Middle frontal gyrus (tissue), 1 donor: ENCODE measurements around the gene BRI3.

ENCODE experiments used
- DNase-seq: peaks from one replicate; pipeline ENCODE4 v3.0.0-alpha.2; 2015; ENCODE audit warnings: low spot score; ENCODE audit errors: extremely low spot score

Gene BRI3

GRCh38 chr7:98286701-98287485 lies 5.4 kb downstream of the BRI3 start:
- DNase-seq = no peak

DNA sequence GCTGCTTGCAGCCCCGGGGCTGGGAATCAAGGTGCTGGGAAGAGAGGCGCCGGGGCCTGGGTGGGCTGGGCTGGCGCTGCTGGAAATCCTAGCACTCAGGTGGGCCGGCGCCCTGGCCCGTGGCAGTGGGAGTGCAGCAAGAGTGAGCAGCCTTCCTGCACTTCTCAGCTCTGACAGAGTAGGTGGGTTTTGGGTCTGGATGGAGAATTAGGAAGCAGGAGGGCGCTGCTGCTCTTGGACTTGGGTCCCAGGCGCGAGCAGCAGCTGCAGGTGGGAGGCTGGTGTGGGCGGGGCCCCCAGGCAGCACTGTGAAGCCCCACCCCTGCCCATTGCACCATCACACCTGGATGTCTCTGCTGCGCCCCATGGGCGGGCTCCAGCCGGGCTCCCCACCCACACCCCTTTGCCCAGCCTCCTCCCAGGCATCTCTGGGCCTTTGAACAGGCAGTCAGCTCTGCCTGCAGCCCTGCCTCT lies 6.0 kb downstream of the BRI3 start:
- no peak for DNase-seq

DNA sequence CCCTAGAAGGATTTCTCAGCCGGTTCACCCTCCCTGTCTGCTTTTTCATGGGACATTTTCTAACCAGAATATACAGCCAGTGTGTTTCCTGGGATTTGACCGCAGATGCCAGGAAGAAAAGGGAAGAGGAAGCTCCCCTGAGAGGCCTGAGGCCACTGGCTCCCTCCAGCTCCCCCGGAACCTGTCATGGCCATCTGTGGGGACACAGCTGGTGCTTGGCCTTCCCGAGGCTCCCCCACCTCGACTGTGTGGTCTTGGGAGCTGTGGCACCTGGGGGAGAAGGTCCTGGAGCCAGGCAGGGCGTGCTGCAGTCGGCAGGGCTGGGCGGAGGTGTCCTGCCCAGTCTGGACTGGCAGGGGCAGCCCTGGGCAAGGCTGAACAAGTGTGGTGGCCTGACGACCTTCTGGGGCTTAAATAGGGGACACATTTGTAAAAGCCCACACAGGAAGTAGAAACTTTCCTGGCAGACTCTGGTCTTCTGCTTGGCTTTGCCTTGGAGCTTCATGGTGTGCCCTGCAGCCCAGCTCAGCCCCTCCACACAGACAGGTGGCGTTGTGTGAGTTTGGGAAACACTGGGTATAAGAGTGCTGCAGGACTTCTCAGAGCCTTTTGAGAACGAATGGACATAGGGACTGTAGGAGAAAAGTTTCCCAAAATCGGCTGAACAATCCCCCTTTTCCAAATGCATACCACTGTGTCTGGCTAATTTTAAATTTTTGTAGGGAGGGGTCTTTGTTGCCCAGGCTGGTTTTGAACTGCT lies 6.8 kb downstream of the BRI3 start:
- DNase-seq = no peak

DNA sequence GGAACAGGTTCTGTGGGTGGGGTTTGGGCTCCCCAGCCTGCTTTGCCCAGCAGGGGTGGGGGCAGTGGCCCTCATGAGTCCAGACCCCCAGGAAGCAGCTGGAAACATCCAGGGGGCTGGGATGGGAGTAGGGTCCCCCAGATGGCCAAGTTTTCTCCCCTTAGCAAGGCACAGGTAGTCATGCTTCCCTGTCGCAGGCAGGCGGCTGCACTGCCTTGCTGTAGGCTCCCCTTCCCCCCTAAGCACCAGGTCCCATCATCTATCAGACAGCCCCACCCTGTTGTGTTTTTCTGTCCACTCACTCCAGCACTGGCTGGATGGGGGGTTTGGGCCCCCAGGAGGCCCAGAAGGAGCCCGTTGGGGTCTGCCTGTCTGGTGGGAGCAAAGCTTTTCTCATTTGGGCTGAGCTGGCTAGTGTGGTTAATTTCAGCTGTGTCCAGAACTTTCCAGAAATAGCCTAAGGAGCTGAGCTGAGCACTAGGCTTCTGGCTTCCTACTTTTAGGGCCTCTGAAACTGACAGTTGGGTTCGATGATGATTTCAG lies 7.9 kb downstream of the BRI3 start:
- DNase-seq = no peak

DNA sequence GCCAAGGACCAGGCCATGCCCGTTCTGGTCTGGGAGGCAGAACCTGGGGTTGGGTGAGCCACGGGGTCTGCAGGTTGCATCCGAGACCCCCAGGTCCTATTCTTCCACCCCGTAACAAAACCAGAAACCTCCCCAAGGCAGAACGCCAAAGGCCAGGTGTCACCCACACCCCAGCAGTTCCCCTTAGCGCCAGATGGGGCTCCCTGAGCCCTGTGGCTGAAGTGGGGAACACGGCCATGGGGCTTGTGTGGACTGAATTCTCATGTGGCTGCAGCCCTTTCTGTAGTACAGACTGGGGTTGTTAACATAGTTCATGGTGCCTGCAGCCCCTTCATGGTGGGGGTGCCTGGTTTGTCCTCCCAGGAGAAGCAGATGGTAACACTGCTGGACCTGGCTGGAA lies 10.2 kb downstream of the BRI3 start:
- no peak for DNase-seq

DNA sequence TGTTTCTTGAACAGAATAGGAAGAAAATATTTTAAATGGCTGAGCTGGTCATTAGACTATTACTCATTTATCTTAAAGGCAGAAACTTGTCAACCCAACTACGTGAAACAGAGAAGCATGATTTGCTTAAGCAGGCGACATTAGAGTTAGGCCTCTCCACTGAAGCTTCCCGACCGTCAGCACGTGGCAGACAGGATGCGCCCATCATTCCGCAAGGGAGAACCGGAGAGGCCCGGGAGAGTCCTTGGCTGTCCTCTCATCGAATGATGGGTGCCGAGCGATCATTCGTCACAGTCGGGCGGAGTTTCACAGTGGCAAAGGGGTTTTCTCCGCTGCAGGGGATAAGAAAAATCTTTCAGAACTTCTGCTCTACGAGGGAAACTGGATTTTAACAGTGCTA lies 11.8 kb downstream of the BRI3 start:
- DNase-seq = no peak

GRCh38 chr7:98293746-98294145 lies 12.3 kb downstream of the BRI3 start:
- no peak for DNase-seq

- DNase-seq = no peak
These were observed 12.8 kb downstream of the BRI3 start for GRCh38 chr7:98294326-98294725.

DNA sequence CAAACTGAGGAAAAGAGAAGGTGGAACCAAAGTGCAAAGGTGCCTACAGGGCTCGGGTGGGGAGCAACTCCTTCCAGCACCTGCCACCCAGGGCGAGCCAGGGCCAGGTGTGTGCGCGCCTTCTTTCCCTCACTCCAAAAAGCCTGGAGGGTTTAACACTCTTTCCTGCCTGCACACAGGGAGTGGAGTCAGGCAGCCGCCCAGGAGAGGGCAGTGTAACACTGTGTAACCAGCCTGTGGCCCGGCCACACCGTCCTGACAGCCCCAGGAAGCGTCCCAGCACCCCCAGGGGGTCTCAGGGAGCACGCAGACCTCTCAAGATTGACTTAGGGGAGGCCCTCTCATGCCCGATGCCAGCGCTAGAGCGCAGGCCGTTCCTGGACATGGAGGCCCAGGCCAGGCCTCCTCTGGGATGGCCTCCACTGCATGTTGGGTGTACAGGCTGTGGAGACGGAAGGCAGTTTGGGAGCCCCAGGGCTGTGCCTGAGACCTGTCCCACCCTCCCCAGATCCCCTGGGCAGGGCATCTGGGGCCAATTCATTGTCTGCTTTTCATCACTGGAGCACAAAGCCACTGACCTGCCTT lies 13.4 kb downstream of the BRI3 start:
- no peak for DNase-seq

GRCh38 chr7:98295467-98296192 lies 14.1 kb downstream of the BRI3 start:
- DNase-seq = no peak

DNA sequence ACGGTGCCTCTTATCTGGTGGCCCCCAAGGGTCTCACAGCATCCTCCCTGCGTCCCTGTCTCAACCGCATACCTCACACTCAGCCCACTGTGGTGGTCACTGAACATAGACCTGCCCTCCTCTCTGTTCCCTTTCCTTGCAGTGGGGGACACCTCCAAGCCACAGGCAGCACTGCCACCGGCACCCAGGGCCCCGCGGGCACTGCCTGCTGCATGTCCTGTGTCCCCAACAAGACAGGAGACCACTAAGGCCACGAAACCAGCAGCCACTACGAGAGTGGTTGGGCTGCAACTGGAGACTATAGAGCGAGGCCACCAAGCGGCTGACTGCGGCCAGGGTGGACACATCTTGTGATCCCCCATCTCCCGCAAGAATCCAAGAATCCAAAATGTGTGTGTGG lies 15.3 kb downstream of the BRI3 start:
- DNase-seq = no peak

GRCh38 chr7:98297626-98298286 lies 16.3 kb downstream of the BRI3 start:
- no peak for DNase-seq

GRCh38 chr7:98300595-98301372 lies 19.3 kb downstream of the BRI3 start:
- DNase-seq = no peak

DNA sequence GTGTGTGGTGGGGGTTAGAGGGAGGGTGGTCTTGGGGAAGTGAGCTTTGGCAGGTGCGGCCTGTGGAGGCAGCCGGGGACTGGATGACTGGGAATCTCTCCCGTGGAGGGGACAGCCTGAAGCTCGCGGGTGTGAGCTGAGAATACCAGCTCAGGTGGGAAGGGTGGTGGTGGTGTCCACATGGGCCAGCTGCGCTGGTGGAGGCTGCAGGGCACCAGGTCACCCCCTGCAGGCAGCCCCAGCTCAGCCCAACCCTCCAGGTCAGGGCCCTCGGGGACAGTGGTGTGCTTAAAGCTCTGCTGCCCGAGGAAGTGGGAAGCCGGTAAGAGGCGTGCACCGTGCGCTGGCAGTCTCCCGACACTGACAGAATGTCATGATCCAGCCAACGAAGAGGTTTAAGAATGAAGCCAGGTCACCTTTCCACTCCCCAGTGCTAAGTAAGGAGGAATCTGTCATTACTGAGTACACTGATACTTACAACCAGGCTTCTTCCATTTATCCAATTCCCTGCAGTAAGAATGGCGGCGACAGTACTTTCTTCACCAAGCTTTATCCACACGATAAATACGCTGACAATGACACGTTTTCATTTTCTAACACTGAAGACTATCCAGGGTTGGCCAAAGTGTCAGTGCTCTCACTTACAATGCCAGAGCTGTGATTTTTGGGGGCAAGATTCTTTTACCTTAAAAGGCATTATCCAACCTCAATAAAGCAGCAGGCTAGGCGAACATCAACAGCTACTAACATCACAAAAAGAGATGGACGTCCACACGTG lies 20.4 kb downstream of the BRI3 start:
- no peak for DNase-seq

DNA sequence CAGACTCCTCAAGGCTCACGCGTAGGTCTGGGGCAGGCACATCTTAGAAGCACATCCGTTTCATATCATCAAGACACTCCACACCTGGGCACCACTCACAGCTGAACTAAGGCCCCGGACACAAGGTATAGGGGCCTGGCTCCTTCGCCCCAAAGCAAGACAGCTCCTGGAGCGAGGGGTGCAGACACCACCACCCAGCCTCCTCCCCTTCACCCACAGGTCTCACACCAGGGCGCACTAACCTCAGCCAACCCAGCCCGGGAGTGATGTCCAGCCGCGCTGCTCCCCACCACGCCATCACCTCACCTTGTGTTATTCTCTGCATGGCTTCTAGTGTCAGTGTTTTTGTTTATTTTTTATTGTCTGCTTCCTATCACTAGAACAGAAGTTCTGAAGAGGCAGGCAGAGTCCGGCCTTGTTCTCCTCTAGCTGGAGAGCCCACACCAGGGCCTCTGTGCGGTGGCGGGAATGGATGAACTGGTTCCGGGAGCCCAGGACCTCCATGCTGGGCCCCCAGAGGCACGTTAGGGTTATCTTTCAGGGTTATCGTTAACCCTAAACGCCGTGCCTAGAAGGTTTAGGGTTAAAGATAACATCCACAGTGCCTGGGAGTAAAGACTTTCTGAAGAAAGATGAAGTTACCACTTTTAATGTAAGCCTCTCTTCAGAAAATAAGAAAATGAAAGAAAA lies 21.8 kb downstream of the BRI3 start:
- no peak for DNase-seq

DNA sequence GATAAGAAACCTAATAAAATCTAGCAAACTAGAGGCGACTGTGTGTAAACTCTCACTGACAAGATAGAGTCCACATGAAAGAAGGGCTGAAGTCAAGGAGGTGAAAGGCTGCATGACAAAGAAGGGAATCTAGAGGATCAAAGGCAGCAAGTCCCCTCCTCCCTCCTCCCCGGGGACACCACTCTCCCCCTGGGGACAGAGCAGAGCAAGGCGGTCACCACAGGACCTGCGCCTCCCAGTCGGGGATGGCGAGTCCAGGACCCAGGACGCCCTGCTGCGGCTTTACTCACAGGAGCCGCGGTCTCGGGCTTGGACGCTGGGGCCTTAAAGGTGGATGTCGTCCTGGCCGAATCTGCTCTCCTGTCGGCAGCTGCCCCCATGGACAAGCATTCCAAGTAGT lies 22.4 kb downstream of the BRI3 start:
- DNase-seq = no peak

GRCh38 chr7:98305951-98306535 lies 24.6 kb downstream of the BRI3 start:
- DNase-seq = no peak

DNA sequence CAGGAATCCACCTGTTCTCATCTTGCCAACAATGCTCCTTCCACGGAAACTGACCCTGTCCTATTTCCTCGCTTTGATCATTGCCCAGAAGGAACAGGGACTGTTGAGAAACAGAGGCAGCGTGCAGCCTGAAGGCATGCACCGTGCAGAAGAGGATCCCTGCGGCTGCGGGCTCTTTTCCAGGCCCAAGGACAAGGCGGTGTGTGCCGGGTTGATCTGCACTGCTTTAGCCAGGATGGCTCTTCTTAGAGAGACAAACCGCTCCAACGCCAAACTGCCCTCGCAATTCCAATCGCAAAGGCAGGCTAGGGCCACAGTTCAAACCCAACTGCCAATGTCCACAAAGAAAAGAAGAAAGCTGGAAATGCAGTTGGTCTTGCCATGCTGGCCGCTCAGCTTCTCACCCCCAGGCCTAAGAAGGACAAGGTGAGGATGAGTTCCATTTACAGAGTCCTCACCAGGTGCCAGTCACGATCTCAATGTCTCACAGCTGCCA lies 26.5 kb downstream of the BRI3 start:
- no peak for DNase-seq
